IPS DF 4.7 (cell line): ENCODE measurements around the gene RASL11B.

Experiments
- DNase-seq: peaks from one replicate; pipeline ENCODE4 v3.0.0-alpha.2; 2013; ENCODE audit warnings: low spot score; ENCODE audit errors: extremely low read depth

The RASL11B gene

GRCh38 chr4:52914051-52914605 lies 52.0 kb downstream of the RASL11B start:
- no peak for DNase-seq

- no peak for DNase-seq
Measured at GRCh38 chr4:52915191-52915590, 53.1 kb downstream of the RASL11B start.

- DNase-seq: no peak
Measured at GRCh38 chr4:52915730-52916300, 53.7 kb downstream of the RASL11B start.
